SU-DHL-6 (cell line): ENCODE results near the gene FBXO4.

Experiments used
- H2AFZ ChIP-seq: fragments of 200-600 bp; sonication (generic); 2 replicates; pipeline ENCODE4 v1.6.1; 2014; ENCODE audit warnings: low read depth, mild to moderate bottlenecking, moderate library complexity, mixed read lengths, antibody characterized with exemption, low read length; ENCODE audit not compliant: severe bottlenecking
- H3F3A ChIP-seq: fragments of 200-600 bp; shearing (Covaris generic); 2 replicates; pipeline ENCODE4 v1.6.0; 2016; ENCODE audit warnings: antibody characterized with exemption, mild to moderate bottlenecking; ENCODE audit not compliant: insufficient read depth
- H3K27ac ChIP-seq: fragments of 200-600 bp; sonication (generic); 2 replicates; pipeline ENCODE4 v1.5.1; 2016; ENCODE audit warnings: low read depth, mild to moderate bottlenecking, low read length, moderate library complexity, mixed read lengths
- H3K27me3 ChIP-seq: fragments of 200-600 bp; sonication (generic), shearing (Covaris generic); 2 replicates; pipeline ENCODE4 v1.6.0; 2014; ENCODE audit warnings: mild to moderate bottlenecking, low read length
- H3K36me3 ChIP-seq: fragments of 200-600 bp; sonication (generic); 2 replicates; pipeline ENCODE4 v1.6.1; 2014; ENCODE audit warnings: mild to moderate bottlenecking, low read length, mixed read lengths
- H3K4me2 ChIP-seq: fragments of 300-600, 200-600 bp; shearing (Covaris generic), sonication (generic); 2 replicates; pipeline ENCODE4 v1.6.0; 2014; ENCODE audit warnings: low read length, low read depth, mild to moderate bottlenecking; ENCODE audit not compliant: poor library complexity, severe bottlenecking
- H3K4me3 ChIP-seq: fragments of 200-600 bp; sonication (generic); 2 replicates; pipeline ENCODE4 v1.5.1; 2014; ENCODE audit warnings: antibody characterized with exemption, low read length, mild to moderate bottlenecking, mixed read lengths; ENCODE audit not compliant: insufficient read depth, poor library complexity, severe bottlenecking
- H3K79me2 ChIP-seq: fragments of 200-600 bp; sonication (generic); 2 replicates; pipeline ENCODE4 v1.6.1; 2014; ENCODE audit warnings: mild to moderate bottlenecking, low read length, moderate library complexity; ENCODE audit not compliant: insufficient read depth
- H3K9ac ChIP-seq: fragments of 200-600 bp; sonication (generic); 2 replicates; pipeline ENCODE4 v1.7.0; 2014; ENCODE audit warnings: mild to moderate bottlenecking, low read length
- H3K9me2 ChIP-seq: fragments of 200-600 bp; sonication (generic); replicated peaks from 2 replicates; pipeline ENCODE4 v1.6.1; 2014; ENCODE audit warnings: low read length; ENCODE audit not compliant: insufficient read depth
- H3K9me3 ChIP-seq: fragments of 200-600 bp; sonication (generic); 2 replicates; pipeline ENCODE4 v1.6.1; 2014; ENCODE audit warnings: low read length, mixed read lengths; ENCODE audit not compliant: insufficient read depth
- H4K20me1 ChIP-seq: fragments of 200-600 bp; sonication (generic); 2 replicates; pipeline ENCODE4 v1.6.1; 2014; ENCODE audit warnings: low read depth, mild to moderate bottlenecking, antibody characterized with exemption, low read length, moderate library complexity, mixed read lengths
- CTCF ChIP-seq: fragments of 200-600 bp; sonication (generic); IDR thresholded peaks from one replicate; pipeline ENCODE4 v1.5.1; 2017; ENCODE audit warnings: antibody characterized with exemption, mild to moderate bottlenecking, low read length, moderate library complexity; ENCODE audit not compliant: insufficient read depth, poor library complexity, severe bottlenecking
- EZH2phosphoT487 ChIP-seq: fragments of 200-600 bp; sonication (generic), shearing (Covaris generic); conservative IDR thresholded peaks from 2 replicates; pipeline ENCODE4 v1.6.1; 2018; ENCODE audit warnings: mild to moderate bottlenecking, antibody characterized with exemption, low read length, moderate library complexity, mixed read lengths

The FBXO4 gene

GRCh38 chr5:41951224-41951623 lies 26.1 kb downstream of the FBXO4 start:
- Histone ChIP-seq H3K27ac (no peak overlapping the region), H3F3A (no peaks in the 10 kb centered on the region), H3K27me3 (no peaks in the 10 kb centered on the region), H3K36me3 (no peaks in the 10 kb centered on the region), H3K4me3 (no peak overlapping the region), H3K4me2 (no peak overlapping the region), H3K9ac (no peak overlapping the region), H4K20me1 (no peaks in the 10 kb centered on the region), H3K9me2 (no peaks in the 10 kb centered on the region), H3K79me2 (no peaks in the 10 kb centered on the region), H2AFZ (no peak overlapping the region), H3K9me3 (no peaks in the 10 kb centered on the region)
- no peak for TF ChIP-seq EZH2phosphoT487
- TF ChIP-seq CTCF = no peak

GRCh38 chr5:41954286-41954685 lies 29.2 kb downstream of the FBXO4 start:
- Histone ChIP-seq H4K20me1 (no peaks in the 10 kb centered on the region), H3K9me3 (no peaks in the 10 kb centered on the region), H3K79me2 (no peaks in the 10 kb centered on the region), H3K27ac (no peak overlapping the region), H3F3A (no peaks in the 10 kb centered on the region), H3K9me2 (no peaks in the 10 kb centered on the region), H3K9ac (no peak overlapping the region), H3K36me3 (no peaks in the 10 kb centered on the region), H3K27me3 (no peaks in the 10 kb centered on the region), H2AFZ (no peak overlapping the region), H3K4me2 (no peak overlapping the region), H3K4me3 (no peak overlapping the region)
- no peak for TF ChIP-seq EZH2phosphoT487
- no peak for TF ChIP-seq CTCF

GRCh38 chr5:41955432-41956024 lies 30.4 kb downstream of the FBXO4 start:
- Histone ChIP-seq H3F3A (no peaks in the 10 kb centered on the region), H3K4me3 (no peak overlapping the region), H3K36me3 (no peaks in the 10 kb centered on the region), H2AFZ (no peak overlapping the region), H3K4me2 (no peak overlapping the region), H3K9ac (no peak overlapping the region), H4K20me1 (no peaks in the 10 kb centered on the region), H3K9me2 (no peaks in the 10 kb centered on the region), H3K27ac (no peak overlapping the region), H3K79me2 (no peaks in the 10 kb centered on the region), H3K27me3 (no peaks in the 10 kb centered on the region), H3K9me3 (no peaks in the 10 kb centered on the region)
- TF ChIP-seq EZH2phosphoT487 (no peak), CTCF (no peak)
